K562 (cell line): ENCODE data around the gene SEMA4G. TPM values are rescaled to one million over a fixed set of nuclear protein-coding genes. Genes with fewer than 3 reads are reported as not detected.

Experiments used
- ATAC-seq: fragments of 200-7000 bp; cut with Tn5 transposase; 3 replicates; pipeline ENCODE4 v1.9.1; 2020; ENCODE audit warnings: moderate library complexity
- BruUV-seq: library from RNA; stranded (reverse); fragments of 400-500 nt; replicated peaks from 2 replicates; lab custom pipeline; 2021; lab: Mats Ljungman, UMichigan
- CTCF ChIA-PET: fragments of 300-600 bp; formaldehyde crosslinking; extraction: SDS; loops from one replicate; lab custom pipeline; 2021; ENCODE audit warnings: low intra/inter-chr PET ratio; lab: Yijun Ruan, JAX
- POLR2A ChIA-PET: fragments of 300-600, 350-650 bp; sonication (Branson Sonifier 250); formaldehyde crosslinking; extraction: SDS; loops from one replicate; lab custom pipeline; 2021; ENCODE audit warnings: antibody characterized with exemption, inconsistent platforms; lab: Yijun Ruan, JAX
- DNase-seq, 4 experiments: peaks; one replicate each; pipeline versions ENCODE4 v3.0.0 to v3.0.0-alpha.2; 2011 to 2018; ENCODE audit warnings: low spot score in 3 of 4, mixed read lengths in 3 of 4; ENCODE audit errors: extremely low read depth in 1 of 4
- FAIRE-seq: peaks from 2 replicates; lab custom pipeline; 2011; peaks lifted over from hg19 to GRCh38; lab: Jason Lieb, UNC
- H2AFZ ChIP-seq: 2 replicates; pipeline ENCODE4 v1.6.0; 2011; ENCODE audit warnings: low read depth, low read length, control low read depth, inconsistent platforms
- H3K27ac ChIP-seq: fragments of 200-600 bp; 3 replicates; pipeline ENCODE4 v1.8.0; 2011; ENCODE audit warnings: low read depth, mild to moderate bottlenecking, control low read depth, inconsistent platforms, low read length, moderate library complexity, mixed read lengths; ENCODE audit errors: extremely low read depth
- H3K27me3 ChIP-seq, 2 experiments: fragments of 300-600 bp in 1 of 2; 2 replicates in 1 of 2; 3 replicates in 1 of 2; pipeline versions ENCODE4 v1.6.0 to v1.8.0; 2011; ENCODE audit warnings: inconsistent platforms in 2 of 2, low read length in 2 of 2, mild to moderate bottlenecking in 1 of 2, mixed read lengths in 1 of 2, moderate library complexity in 1 of 2; ENCODE audit not compliant: control insufficient read depth in 2 of 2, insufficient read depth in 2 of 2
- H3K36me3 ChIP-seq: fragments of 300-600 bp; 3 replicates; pipeline ENCODE4 v1.8.0; 2011; ENCODE audit warnings: mild to moderate bottlenecking, low read length, inconsistent platforms; ENCODE audit not compliant: control insufficient read depth, insufficient read depth
- H3K4me1 ChIP-seq, 2 experiments: fragments of 200-600 bp in 1 of 2; replicated peaks in 1 of 2; 2 replicates in 1 of 2; 3 replicates in 1 of 2; pipeline versions ENCODE4 v1.5.1 to v1.8.0; 2011; ENCODE audit warnings: inconsistent platforms in 2 of 2, low read length in 2 of 2, mild to moderate bottlenecking in 1 of 2, mixed read lengths in 1 of 2, moderate library complexity in 1 of 2; ENCODE audit not compliant: control insufficient read depth in 2 of 2, insufficient read depth in 2 of 2
- H3K4me2 ChIP-seq: 2 replicates; pipeline ENCODE4 v1.6.1; 2011; ENCODE audit warnings: low read length, control low read depth, inconsistent platforms, mixed read lengths; ENCODE audit not compliant: insufficient read depth
- H3K4me3 ChIP-seq: fragments of 200-600 bp; sonication (generic), shearing (Covaris generic); 2 replicates; pipeline ENCODE4 v1.5.1; 2016; ENCODE audit warnings: control low read depth, inconsistent platforms
- H3K79me2 ChIP-seq: fragments of 200-600 bp; 3 replicates; pipeline ENCODE4 v1.8.0; 2011; ENCODE audit warnings: low read length, inconsistent platforms; ENCODE audit not compliant: control insufficient read depth, insufficient read depth
- H3K9ac ChIP-seq, 2 experiments: 2 replicates each; pipeline versions ENCODE4 v1.6.0 to v1.6.1; 2011; ENCODE audit warnings: low read depth in 2 of 2, low read length in 2 of 2, control low read depth in 1 of 2, inconsistent platforms in 1 of 2, mild to moderate bottlenecking in 1 of 2, mixed read lengths in 1 of 2; ENCODE audit not compliant: insufficient read depth in 1 of 2
- H3K9me1 ChIP-seq: one replicate; pipeline ENCODE4 v1.6.0; 2011; ENCODE audit warnings: inconsistent platforms, mild to moderate bottlenecking, low read length, moderate library complexity; ENCODE audit not compliant: control insufficient read depth, insufficient read depth
- H3K9me3 ChIP-seq: replicated peaks from 2 replicates; pipeline ENCODE4 v1.5.1; 2011; ENCODE audit warnings: low read depth, low read length, inconsistent platforms; ENCODE audit not compliant: control insufficient read depth, insufficient read depth
- H4K20me1 ChIP-seq: replicated peaks from 2 replicates; pipeline ENCODE4 v1.6.1; 2011; ENCODE audit warnings: low read length, inconsistent platforms, mixed read lengths; ENCODE audit not compliant: control insufficient read depth, insufficient read depth
- ATF3 ChIP-seq, 2 experiments: fragments of 450-650 bp in 1 of 2; sonication (generic) in 1 of 2; formaldehyde crosslinking in 1 of 2; IDR thresholded peaks in 1 of 2; conservative IDR thresholded peaks in 1 of 2; 2 replicates each; pipeline versions ENCODE4 v1.6.1 to v1.8.1; 2016 to 2023; ENCODE audit warnings: mild to moderate bottlenecking in 2 of 2, moderate library complexity in 2 of 2, inconsistent platforms in 1 of 2, missing genetic modification reagents in 1 of 2
- CHD1 ChIP-seq: fragments of 200-600 bp; sonication (generic); IDR thresholded peaks from one replicate; pipeline ENCODE4 v1.6.1; 2012; ENCODE audit warnings: mild to moderate bottlenecking, moderate library complexity, low read length, inconsistent platforms
- RBBP5 ChIP-seq: fragments of 200-600 bp; sonication (generic); IDR thresholded peaks from 2 replicates; pipeline ENCODE4 v1.6.1; 2012; ENCODE audit warnings: borderline replicate concordance, mild to moderate bottlenecking, low read length, control low read depth, inconsistent platforms; ENCODE audit not compliant: insufficient read depth, poor library complexity, severe bottlenecking
- YY1 ChIP-seq, 3 experiments: IDR thresholded peaks; 2 replicates each; pipeline ENCODE4 v1.6.1; 2011; ENCODE audit warnings: low read length in 2 of 3, mild to moderate bottlenecking in 2 of 3, moderate library complexity in 2 of 3, borderline replicate concordance in 1 of 3, control low read depth in 1 of 3, low read depth in 1 of 3; ENCODE audit not compliant: insufficient read depth in 3 of 3, insufficient replicate concordance in 2 of 3, control insufficient read depth in 1 of 3, insufficient read length in 1 of 3; ENCODE audit errors: extremely low read depth in 1 of 3
- ZBTB17 ChIP-seq: fragments of 450-650 bp; formaldehyde crosslinking; IDR thresholded peaks from 2 replicates; pipeline ENCODE4 v1.4.0; 2020; ENCODE audit warnings: mild to moderate bottlenecking
- ZBTB7A ChIP-seq: IDR thresholded peaks from 2 replicates; pipeline ENCODE4 v1.6.1; 2011; ENCODE audit warnings: low read depth, mild to moderate bottlenecking, low read length, moderate library complexity, borderline replicate concordance; ENCODE audit not compliant: control insufficient read depth
- WGBS: fragments of 100-300 bp; shearing (Covaris generic); methylation state at CpG from one replicate; pipeline ENCODE4 v1.1.6; 2016; ENCODE audit warnings: low coverage, mixed read lengths; ENCODE audit not compliant: insufficient coverage; ENCODE audit errors: missing lambda C conversion rate; 5-methylcytosine and 5-hydroxymethylcytosine counted together
- in situ Hi-C: fragments of 300-500 bp; cut with MboI; formaldehyde crosslinking; loops from 4 replicates; pipeline ENCODE4 v1.15.0; 2018; ENCODE audit warnings: inconsistent platforms, mixed read lengths
- intact Hi-C: fragments of 100-400 bp; cut with micrococcal nuclease; formaldehyde crosslinking; loops from 2 replicates; pipeline ENCODE4 v1.14.2; 2022
- polyA plus RNA-seq, 8 experiments: library from polyadenylated mRNA; depleted of rRNA in 4 of 8; stranded (reverse) in 5 of 8; unstranded in 3 of 8; fragments of >200 nt; fragmentation: Nextera tagmentation in 2 of 8; fragmentation: Illumina TruSeq in 1 of 8; extraction: Ambion mirVana in 2 of 8; extraction: Trizol in 1 of 8; gene quantifications; 2 replicates each; pipeline versions ENCODE4 v1.2.1 to v1.2.3, GENCODE V29; 2011 to 2014; ENCODE audit warnings: inconsistent platforms in 1 of 8, missing spikeins in 1 of 8
- total RNA-seq, 7 experiments: library from RNA; depleted of rRNA in 6 of 7; stranded (reverse); fragments of >200 nt in 6 of 7; fragmentation: Illumina TruSeq in 2 of 7; extraction: Trizol in 2 of 7; gene quantifications; 2 replicates each; pipeline versions ENCODE4 v1.2.1 to v1.2.3, GENCODE V29; 2011 to 2021; ENCODE audit warnings: low replicate concordance in 1 of 7
- TF ChIP-seq, protein P1 (sequence below): sonication (generic); formaldehyde crosslinking; IDR thresholded peaks from 2 replicates; pipeline ENCODE4 v1.4.0; 2020; ENCODE audit warnings: mild to moderate bottlenecking, missing genetic modification reagents

SEMA4G gene
- total and polyA plus RNA-seq, 9 of the 15 experiments (the other 6 are each of a cell fraction or from before 2014, with no cell fraction given), result 0.40 to 7.8 (median 1.8) TPM

- POLR2A ChIA-PET, result interaction anchor here (0.7 to 1.0 kb wide), 2 partner anchors 11 to 65 kb away, joined by 3 to 5 read pairs; no protein-coding TSS in a partner anchor
- peaks cover 26 to 77% of the 10 kb centered on the region in 2 experiments; a peak in 4 of 5 replicates for H3K4me1 ChIP-seq
- CTCF ChIA-PET, result interaction anchor here (9.3 kb wide), 1 partner anchor 12 kb away, joined by 150 read pairs; no protein-coding TSS in a partner anchor
- in situ Hi-C loops, result no loop called here
- no peaks in the 10 kb centered on the region for H3K27me3 ChIP-seq
- H3K36me3 ChIP-seq, result peaks cover 32% of the 10 kb centered on the region; the same call in 2 of the 3 replicates
- no peak for FAIRE-seq
- peak overlapping the region; percentile 88 for H3K27ac ChIP-seq
- no peaks in the 10 kb centered on the region for H3K9me3 ChIP-seq
- TF ChIP-seq, protein P1, sequence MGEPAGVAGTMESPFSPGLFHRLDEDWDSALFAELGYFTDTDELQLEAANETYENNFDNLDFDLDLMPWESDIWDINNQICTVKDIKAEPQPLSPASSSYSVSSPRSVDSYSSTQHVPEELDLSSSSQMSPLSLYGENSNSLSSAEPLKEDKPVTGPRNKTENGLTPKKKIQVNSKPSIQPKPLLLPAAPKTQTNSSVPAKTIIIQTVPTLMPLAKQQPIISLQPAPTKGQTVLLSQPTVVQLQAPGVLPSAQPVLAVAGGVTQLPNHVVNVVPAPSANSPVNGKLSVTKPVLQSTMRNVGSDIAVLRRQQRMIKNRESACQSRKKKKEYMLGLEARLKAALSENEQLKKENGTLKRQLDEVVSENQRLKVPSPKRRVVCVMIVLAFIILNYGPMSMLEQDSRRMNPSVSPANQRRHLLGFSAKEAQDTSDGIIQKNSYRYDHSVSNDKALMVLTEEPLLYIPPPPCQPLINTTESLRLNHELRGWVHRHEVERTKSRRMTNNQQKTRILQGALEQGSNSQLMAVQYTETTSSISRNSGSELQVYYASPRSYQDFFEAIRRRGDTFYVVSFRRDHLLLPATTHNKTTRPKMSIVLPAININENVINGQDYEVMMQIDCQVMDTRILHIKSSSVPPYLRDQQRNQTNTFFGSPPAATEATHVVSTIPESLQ (CRISPR knock-in tag), result no peak
- TF ChIP-seq YY1 (IDR thresholded peaks at IDR 0.05; ENCODE audit: borderline replicate concordance in 1 of 3, control insufficient read depth in 1 of 3, extremely low read depth in 1 of 3, insufficient read depth in 3 of 3, insufficient read length in 1 of 3, insufficient replicate concordance in 2 of 3, low read depth in 1 of 3, low read length in 2 of 3), result peak in 1 of 3 experiments; percentile 56
- no peak for TF ChIP-seq ATF3 (IDR thresholded peaks at IDR 0.05)
- no peak for TF ChIP-seq ATF3 (CRISPR knock-in tag; conservative IDR thresholded peaks at IDR 0.05)
- 0 out of 2 replicates have a peak, but pooled peaks have one; percentile 37 for TF ChIP-seq ZBTB7A
- TF ChIP-seq RBBP5, result peak; percentile 13
- peak; percentile 71 for TF ChIP-seq CHD1
- TF ChIP-seq ZBTB17, result no peak
- TF ChIP-seq, all 486 proteins: peak for 4
- intact Hi-C loops, result no loop called here
- no peak for ATAC-seq
- no peaks in the 10 kb centered on the region for H3K9me1 ChIP-seq
- no peaks in the 10 kb centered on the region for H4K20me1 ChIP-seq
- BruUV-seq, result no TSS peak
- H3K79me2 ChIP-seq, result peaks cover 64% of the 10 kb centered on the region
- H3K4me2 ChIP-seq, result peak overlapping the region; percentile 100
- DNase-seq, result peak in 3 of 4 experiments; percentile 21 to 27 (median 27)
- 1% methylated on average over 14 of the region's 19 CpGs for WGBS
- peak overlapping the region; percentile 76 for H3K4me3 ChIP-seq
- peak overlapping the region; percentile 85 to 90 for H3K9ac ChIP-seq
- peak overlapping the region; percentile 59 for H2AFZ ChIP-seq
Observed at GRCh38 chr10:101000127-101000914, 31.0 kb downstream of the SEMA4G start.
